ENCODE results near the gene EAF1. TPM values are rescaled to one million over a fixed set of nuclear protein-coding genes. Genes with fewer than 3 reads are reported as not detected.

EAF1 gene
- total RNA-seq, 1 experiment from 2014 or later = 28.3 TPM

DNA sequence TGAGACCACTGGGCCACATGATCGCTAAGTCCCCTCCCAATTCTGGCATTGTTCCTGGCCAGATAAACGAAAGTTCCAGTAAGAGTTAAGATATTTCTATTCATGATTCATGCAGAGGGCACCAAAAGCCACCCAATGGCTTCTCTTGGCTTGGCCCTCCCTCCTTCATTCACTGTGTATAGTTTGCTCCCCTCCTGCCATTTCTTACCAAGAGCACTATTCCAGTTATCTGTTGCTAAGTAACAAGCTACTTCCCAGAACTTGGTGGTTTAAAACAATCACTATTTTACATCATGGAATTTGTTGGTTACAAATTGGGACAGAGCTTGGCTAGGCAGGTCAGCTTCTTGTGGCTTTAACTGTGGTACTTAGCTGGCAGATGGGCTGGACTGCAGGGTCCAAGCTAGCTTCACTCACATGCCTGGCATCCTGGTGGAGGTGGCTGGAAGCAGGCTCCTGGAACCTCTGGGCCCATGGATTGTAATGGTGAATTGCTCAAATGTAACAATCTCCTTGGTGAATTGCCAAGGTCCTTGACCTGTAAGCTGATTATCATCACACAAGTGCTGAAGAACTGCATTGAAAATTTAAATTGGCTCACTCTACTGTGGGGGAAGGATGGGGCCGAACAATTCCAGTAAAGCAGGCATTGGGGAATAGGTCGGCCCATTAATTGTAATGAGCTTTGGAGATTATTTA is 16.6 kb downstream of the EAF1 start:
- TF ChIP-seq, protein P1, sequence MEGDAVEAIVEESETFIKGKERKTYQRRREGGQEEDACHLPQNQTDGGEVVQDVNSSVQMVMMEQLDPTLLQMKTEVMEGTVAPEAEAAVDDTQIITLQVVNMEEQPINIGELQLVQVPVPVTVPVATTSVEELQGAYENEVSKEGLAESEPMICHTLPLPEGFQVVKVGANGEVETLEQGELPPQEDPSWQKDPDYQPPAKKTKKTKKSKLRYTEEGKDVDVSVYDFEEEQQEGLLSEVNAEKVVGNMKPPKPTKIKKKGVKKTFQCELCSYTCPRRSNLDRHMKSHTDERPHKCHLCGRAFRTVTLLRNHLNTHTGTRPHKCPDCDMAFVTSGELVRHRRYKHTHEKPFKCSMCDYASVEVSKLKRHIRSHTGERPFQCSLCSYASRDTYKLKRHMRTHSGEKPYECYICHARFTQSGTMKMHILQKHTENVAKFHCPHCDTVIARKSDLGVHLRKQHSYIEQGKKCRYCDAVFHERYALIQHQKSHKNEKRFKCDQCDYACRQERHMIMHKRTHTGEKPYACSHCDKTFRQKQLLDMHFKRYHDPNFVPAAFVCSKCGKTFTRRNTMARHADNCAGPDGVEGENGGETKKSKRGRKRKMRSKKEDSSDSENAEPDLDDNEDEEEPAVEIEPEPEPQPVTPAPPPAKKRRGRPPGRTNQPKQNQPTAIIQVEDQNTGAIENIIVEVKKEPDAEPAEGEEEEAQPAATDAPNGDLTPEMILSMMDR (IDR thresholded peaks at IDR 0.05; ENCODE audit: unreplicated experiment) = no peak
- no TSS peak for BruUV-seq (replicated peaks)
- no peak overlapping the region for H3K27ac Mint-ChIP-seq (ENCODE audit: low read depth, unreplicated experiment)
- H3K36me3 Mint-ChIP-seq (ENCODE audit: insufficient read depth, unreplicated experiment) = peaks cover 36% of the 10 kb centered on the region
- no peaks in the 10 kb centered on the region for H3K9me3 Mint-ChIP-seq (ENCODE audit: unreplicated experiment)
- POLR2A ChIA-PET = interaction anchor here (0.6 kb wide), 1 partner anchor 57 kb away, joined by 3 read pairs; no protein-coding TSS in a partner anchor
- H3K4me1 Mint-ChIP-seq (ENCODE audit: insufficient read depth, unreplicated experiment) = peaks cover 14% of the 10 kb centered on the region
- no peak for DNase-seq (ENCODE audit: unreplicated experiment)
- CTCF ChIA-PET = interaction anchor here (0.5 to 1.2 kb wide), 3 partner anchors 11 to 336 kb away, joined by 3 to 4 read pairs (median 3); no protein-coding TSS in a partner anchor
- H3K27me3 Mint-ChIP-seq (ENCODE audit: insufficient read depth, unreplicated experiment) = no peaks in the 10 kb centered on the region
- H3K4me3 Mint-ChIP-seq (ENCODE audit: unreplicated experiment) = no peak overlapping the region
- intact Hi-C loops (cut with micrococcal nuclease) = no loop called here

DNA sequence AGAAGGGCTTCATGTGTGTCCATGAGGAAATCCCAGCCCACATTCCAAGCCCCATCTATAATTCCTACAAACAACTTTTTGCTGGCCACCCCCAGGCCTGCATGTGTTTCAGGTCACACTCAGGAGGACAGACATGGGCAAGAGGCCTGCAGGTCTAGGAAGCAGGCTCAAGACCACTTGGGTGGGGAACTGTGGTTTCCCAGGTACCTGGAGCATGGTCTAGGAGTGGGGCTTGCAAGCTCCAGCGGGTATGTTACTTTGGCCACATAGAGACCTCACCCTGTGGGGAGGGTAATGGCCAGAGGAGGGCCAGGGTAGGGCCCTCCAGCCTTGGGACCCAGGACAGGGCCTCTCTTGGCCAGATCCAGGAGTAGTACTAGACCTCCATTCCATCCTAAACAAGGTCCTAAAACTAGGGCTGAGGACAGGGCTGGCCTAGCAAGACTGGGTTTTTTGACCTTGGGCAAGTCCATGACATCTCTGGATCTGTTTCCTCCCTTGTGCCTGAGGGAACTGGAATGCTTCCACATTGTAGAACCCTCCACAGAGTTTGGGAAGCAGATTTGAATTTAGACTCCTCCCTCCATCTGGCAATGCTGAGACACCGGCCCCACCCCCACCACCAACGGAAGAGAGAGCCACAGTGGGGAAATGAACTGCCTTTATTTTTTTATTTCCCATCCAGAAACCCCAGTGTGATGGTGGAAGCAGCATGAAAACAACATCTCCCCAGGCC is 22.3 kb downstream of the EAF1 start:
- H3K27ac Mint-ChIP-seq (ENCODE audit: low read depth, unreplicated experiment) = no peak overlapping the region
- H3K36me3 Mint-ChIP-seq (ENCODE audit: insufficient read depth, unreplicated experiment) = peaks cover 7% of the 10 kb centered on the region
- no peaks in the 10 kb centered on the region for H3K9me3 Mint-ChIP-seq (ENCODE audit: unreplicated experiment)
- ChIA-PET POLR2A (no interaction called here), CTCF (no interaction called here)
- H3K4me1 Mint-ChIP-seq (ENCODE audit: insufficient read depth, unreplicated experiment) = no peaks in the 10 kb centered on the region
- no peak for DNase-seq (ENCODE audit: unreplicated experiment)
- TF ChIP-seq, protein P1 (IDR thresholded peaks at IDR 0.05; ENCODE audit: unreplicated experiment) = no peak
- BruUV-seq (replicated peaks) = no TSS peak
- H3K4me3 Mint-ChIP-seq (ENCODE audit: unreplicated experiment) = no peak overlapping the region
- no peaks in the 10 kb centered on the region for H3K27me3 Mint-ChIP-seq (ENCODE audit: insufficient read depth, unreplicated experiment)
- intact Hi-C loops (cut with micrococcal nuclease) = no loop called here

DNA sequence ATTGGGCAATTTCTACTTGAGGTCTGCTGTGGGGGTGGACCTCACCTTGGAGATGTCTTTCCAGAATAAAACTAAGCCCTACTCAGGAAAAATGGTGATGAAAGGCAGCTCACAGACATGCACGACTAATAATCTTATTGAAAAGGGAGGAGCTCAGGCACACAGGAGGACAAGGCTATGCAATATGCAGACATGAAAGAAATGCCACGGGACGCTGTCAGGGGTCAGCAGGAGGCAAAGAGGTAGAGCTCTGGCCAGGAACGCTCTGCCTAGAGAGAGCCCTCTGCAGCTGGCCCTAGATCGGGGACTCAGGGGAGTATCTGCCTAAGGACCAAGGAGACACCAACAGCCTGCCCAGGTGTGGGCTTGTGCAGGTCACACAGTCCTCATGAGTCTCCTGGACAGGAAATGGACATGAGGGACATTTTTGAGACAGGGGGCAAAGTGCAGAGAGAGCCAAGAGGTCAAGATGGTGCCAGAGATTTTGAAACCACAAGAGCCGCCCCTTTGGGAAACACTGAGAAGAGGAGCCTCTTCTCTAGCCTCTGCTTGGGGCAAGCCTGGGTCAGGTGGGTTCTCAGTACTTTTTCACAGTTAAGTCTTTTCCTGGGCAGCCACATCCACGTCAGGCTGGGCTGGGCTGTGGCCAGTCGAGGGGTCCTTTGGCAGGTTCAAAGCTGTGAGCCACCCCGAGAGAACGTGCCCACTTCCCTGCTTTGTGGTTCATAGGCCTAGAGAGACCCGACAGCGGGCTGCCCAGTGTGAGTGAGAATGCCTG is 23.2 kb downstream of the EAF1 start:
- BruUV-seq (replicated peaks) = no TSS peak
- POLR2A ChIA-PET = no interaction called here
- Mint-ChIP-seq H3K4me1 (ENCODE audit: insufficient read depth, unreplicated experiment) (no peaks in the 10 kb centered on the region), H3K36me3 (ENCODE audit: insufficient read depth, unreplicated experiment) (peaks cover 7% of the 10 kb centered on the region), H3K9me3 (ENCODE audit: unreplicated experiment) (no peaks in the 10 kb centered on the region), H3K27me3 (ENCODE audit: insufficient read depth, unreplicated experiment) (no peaks in the 10 kb centered on the region), H3K27ac (ENCODE audit: low read depth, unreplicated experiment) (no peak overlapping the region), H3K4me3 (ENCODE audit: unreplicated experiment) (no peak overlapping the region)
- CTCF ChIA-PET = interaction anchor here (0.6 kb wide), 1 partner anchor 12 kb away, joined by 3 read pairs; no protein-coding TSS in a partner anchor
- no peak for DNase-seq (ENCODE audit: unreplicated experiment)
- intact Hi-C loops (cut with micrococcal nuclease) = no loop called here
- TF ChIP-seq, protein P1 (IDR thresholded peaks at IDR 0.05; ENCODE audit: unreplicated experiment) = no peak
